GM12801 (cell line): ENCODE results near the gene CNTNAP3B.
"Not testable (repeated sequence)": the region's sequence is repeated elsewhere in the genome, so short reads cannot be mapped to it uniquely, and the experiment has no call there.

Source experiments
- CTCF ChIP-seq: IDR thresholded peaks from one replicate; pipeline ENCODE4 v1.5.1; 2011; ENCODE audit warnings: control low read depth; ENCODE audit not compliant: insufficient read length; ENCODE audit errors: extremely low read depth

The CNTNAP3B gene

GRCh38 chr9:42129073-42129729, at the start of gene CNTNAP3B:
CNTNAP3B (minus strand) TSS chr9:42129426; CDS start chr9:42129094, 332 bp downstream.
- not testable (repeated sequence) for TF ChIP-seq CTCF
